Stimulated activated CD4-positive, alpha-beta T cell treated with anti-CD3 and anti-CD28 coated beads, Interleukin-12 subunit alpha, Interleukin-12 subunit beta, amount 100 ng/mL, for 24 hours (primary cell): Measurements from ENCODE around the gene OSBPL10.
"Not testable (repeated sequence)": the region's sequence is repeated elsewhere in the genome, so short reads cannot be mapped to it uniquely, and the experiment has no call there.

Experiments
- DNase-seq, 2 experiments: peaks; one replicate each; pipeline ENCODE4 v3.0.0-alpha.2; 2020; ENCODE audit warnings: low read depth in 2 of 2

Gene OSBPL10

DNA sequence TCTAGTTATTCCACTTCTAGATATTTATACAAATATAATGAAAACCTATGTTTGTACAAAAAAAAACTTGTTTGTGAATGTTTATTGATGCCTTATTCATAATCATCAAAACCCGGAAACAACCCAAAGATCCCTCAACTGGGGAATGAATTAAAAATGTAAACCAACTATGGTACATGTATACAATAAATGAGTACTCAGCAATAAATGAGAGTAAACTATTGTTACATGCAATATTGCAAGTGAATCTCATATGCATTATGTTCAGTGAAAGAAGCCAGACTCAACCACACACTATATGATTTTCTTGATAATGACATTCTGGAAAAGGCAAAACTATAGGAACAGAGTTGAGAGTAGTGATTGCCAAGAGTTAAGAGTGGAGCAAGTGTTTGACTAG, 12.8 kb upstream of the OSBPL10 start:
- no peak for DNase-seq

GRCh38 chr3:31992995-31993394, 11.9 kb upstream of the OSBPL10 start:
- not testable (repeated sequence) for DNase-seq

GRCh38 chr3:31988271-31988670, 7.2 kb upstream of the OSBPL10 start:
- no peak for DNase-seq

DNA sequence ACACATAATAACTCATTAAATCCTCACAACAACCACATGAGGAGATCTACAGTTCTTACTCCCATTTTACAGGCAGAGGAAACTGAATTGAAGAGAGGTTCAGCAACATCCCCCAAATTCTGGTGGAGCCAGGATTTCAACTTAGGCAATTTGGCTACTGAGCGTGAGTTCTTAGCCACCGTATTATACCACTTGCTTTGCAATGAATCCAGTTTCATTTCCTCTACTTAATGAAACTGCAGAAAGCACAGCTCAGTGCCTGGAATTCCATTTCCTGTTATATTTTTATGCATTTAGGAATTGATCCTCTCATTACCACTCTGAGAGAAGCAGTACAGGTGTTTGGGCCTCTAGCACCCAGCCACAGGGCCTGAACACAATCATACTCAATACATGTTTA, 4.8 kb upstream of the OSBPL10 start:
- no peak for DNase-seq

GRCh38 chr3:31984321-31984720, 3.3 kb upstream of the OSBPL10 start:
- no peak for DNase-seq

GRCh38 chr3:31980530-31981205, 394 bp downstream of the OSBPL10 start:
- peak in 1 of 2 experiments; percentile 33 for DNase-seq

- no peak for DNase-seq
These were observed 1.9 kb downstream of the OSBPL10 start for GRCh38 chr3:31979001-31979697.

DNA sequence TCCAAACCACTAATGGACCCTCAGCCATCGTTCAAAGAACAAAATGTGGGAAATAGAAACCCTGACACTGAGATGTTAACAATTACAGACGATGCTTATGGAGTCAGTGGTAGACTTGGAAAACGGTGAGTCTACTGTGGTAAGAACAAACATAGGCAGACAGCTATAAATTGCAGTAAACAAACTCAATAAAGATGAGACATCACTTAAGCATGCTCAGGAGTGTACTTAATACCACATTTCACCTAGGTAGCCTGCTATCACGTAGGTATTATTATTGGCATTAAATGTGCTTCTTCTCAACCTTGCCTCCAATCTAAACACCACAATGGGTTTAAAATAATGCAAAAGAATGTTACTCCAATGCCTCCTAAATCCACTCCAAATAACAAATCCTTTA, 2.5 kb downstream of the OSBPL10 start:
- no peak for DNase-seq

- no peak for DNase-seq
These were observed 3.3 kb downstream of the OSBPL10 start for GRCh38 chr3:31977736-31978135.

DNA sequence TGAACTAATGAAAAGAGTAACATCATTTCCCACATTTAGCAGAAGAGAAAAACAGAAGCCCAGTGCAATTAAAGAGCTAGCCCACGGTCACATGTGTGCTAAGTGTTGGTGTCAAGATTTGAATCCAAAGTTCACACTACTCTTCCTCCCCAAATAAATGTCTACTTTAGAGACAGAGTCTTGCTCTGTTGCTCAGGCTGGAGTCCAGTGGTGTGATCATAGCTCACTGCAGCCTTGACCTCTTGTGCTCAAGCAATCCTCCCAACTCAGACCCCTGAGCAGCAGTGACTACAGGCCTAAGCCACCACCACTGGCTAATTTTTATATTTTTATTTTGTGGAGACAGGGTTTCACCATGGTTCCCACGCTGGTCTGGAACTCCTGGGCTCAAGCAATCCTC, 4.8 kb downstream of the OSBPL10 start:
- DNase-seq: no peak

- DNase-seq: no peak
These were observed 6.1 kb downstream of the OSBPL10 start for GRCh38 chr3:31974964-31975363.

GRCh38 chr3:31974471-31974870, 6.6 kb downstream of the OSBPL10 start:
- no peak for DNase-seq

- no peak for DNase-seq
These were observed 7.2 kb downstream of the OSBPL10 start for GRCh38 chr3:31973837-31974236.

GRCh38 chr3:31973081-31973480, 8.0 kb downstream of the OSBPL10 start:
- no peak for DNase-seq

- DNase-seq: no peak
These were observed 9.5 kb downstream of the OSBPL10 start for GRCh38 chr3:31971607-31972006.

DNA sequence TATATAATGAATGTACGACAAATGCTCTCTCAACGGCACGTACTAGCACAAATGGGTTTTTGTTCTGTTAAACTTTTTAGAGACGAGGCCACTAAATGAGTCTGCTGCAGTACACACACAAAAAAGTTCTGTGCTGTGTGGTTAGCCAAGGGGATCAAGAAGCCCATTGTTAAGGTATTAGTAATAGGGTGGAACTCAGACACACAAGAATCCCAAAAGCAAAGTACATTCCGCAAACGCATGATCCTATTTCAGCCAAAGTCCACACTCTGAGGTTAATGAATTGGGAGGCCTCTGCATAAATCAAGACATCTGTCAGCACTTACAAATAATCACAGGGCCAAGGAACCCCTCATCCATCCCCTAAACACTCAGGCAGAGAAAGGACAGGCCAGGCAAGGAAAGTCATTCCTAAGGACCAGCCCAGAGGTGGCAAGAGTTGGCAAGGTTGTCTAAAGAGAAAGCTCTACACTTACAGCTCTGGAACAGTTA, 12.1 kb downstream of the OSBPL10 start:
- DNase-seq: no peak

DNA sequence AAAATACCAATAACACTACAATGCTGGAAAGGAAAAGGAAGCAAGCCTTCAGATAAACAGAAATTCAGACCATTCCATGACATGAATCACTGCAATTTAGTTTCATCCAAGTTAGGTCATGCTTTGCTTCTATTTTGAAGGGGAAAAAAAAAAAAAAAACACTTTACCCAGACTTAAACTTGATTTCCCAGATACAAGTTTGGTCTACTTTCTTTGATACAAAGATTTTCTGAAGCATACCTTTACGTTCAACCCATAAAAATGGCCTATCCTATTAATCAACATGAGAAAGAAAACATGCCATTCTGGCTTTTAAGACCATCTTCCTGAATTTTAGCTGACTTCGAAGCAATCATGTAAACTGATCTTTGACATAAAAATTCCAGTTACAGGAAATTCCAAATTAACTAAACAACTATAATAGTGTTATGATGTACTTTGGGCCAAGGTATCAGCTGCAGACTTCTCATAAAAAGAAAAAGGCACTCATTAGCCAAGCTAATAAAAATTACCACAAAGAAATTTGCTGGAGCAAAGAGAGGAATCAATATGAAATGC, 12.6 kb downstream of the OSBPL10 start:
- no peak for DNase-seq

- DNase-seq: no peak
These were observed 13.5 kb downstream of the OSBPL10 start for GRCh38 chr3:31967592-31967991.

- DNase-seq: no peak
These were observed 14.0 kb downstream of the OSBPL10 start for GRCh38 chr3:31966978-31967591.

DNA sequence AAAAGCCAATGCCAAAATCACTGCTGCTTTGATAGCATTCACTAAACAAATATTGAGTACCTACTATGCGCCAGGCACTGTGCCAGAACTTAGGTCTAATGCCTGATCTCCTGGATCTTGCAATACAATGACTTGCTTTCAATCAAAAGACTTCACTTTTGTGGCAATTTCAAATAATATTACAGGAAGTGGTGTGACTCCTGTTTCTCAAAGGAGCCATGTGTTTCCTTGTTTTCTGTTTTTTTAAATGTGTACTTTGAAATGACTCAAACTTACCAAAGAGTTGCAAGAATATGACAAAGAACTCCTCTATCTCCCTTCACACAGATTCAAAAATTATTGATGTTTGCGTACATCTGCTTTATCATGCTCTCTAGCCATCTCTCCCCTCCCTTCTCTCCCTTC, 18.3 kb downstream of the OSBPL10 start:
- no peak for DNase-seq

- no peak for DNase-seq
These were observed 20.1 kb downstream of the OSBPL10 start for GRCh38 chr3:31960793-31961431.
